WTC11 (cell line): ENCODE data around the gene GPC4. TPM values are rescaled to one million over a fixed set of nuclear protein-coding genes. Genes with fewer than 3 reads are reported as not detected.

ENCODE experiments used
- ATAC-seq: fragments of 200-7000 bp; cut with Tn5 transposase; 2 replicates; pipeline ENCODE4 v1.10.0; 2021; ENCODE audit warnings: mild to moderate bottlenecking, moderate library complexity
- CTCF ChIA-PET: fragments of 300-600 bp; sonication (Branson Sonifier 250); formaldehyde crosslinking; loops from one replicate; lab custom pipeline; 2021; ENCODE audit warnings: antibody characterized with exemption; lab: Charles Lee
- POLR2A ChIA-PET: fragments of 350-600 bp; sonication (Branson Sonifier 250); formaldehyde crosslinking; loops from one replicate; lab custom pipeline; 2021; ENCODE audit warnings: antibody characterized with exemption; lab: Charles Lee
- DNase-seq: peaks from one replicate; pipeline ENCODE4 v3.0.0; 2021; ENCODE audit warnings: low spot score
- H3K27ac Mint-ChIP-seq: 2 replicates; pipeline ENCODE4 v1.8.0; 2021; ENCODE audit warnings: mixed read lengths
- H3K27me3 Mint-ChIP-seq: 2 replicates; pipeline ENCODE4 v1.8.0; 2021; ENCODE audit warnings: low read depth, mild to moderate bottlenecking, moderate library complexity, mixed read lengths
- H3K36me3 Mint-ChIP-seq: 2 replicates; pipeline ENCODE4 v1.8.0; 2021; ENCODE audit warnings: mixed read lengths
- H3K4me1 Mint-ChIP-seq: 2 replicates; pipeline ENCODE4 v1.8.0; 2022; ENCODE audit warnings: mixed read lengths
- H3K4me3 Mint-ChIP-seq: 2 replicates; pipeline ENCODE4 v1.8.0; 2021; ENCODE audit warnings: mild to moderate bottlenecking, moderate library complexity, mixed read lengths
- H3K9me3 Mint-ChIP-seq: 2 replicates; pipeline ENCODE4 v1.8.0; 2021; ENCODE audit warnings: mixed read lengths
- ELF4 ChIP-seq: sonication (generic); formaldehyde crosslinking; IDR thresholded peaks from 2 replicates; pipeline ENCODE4 v1.8.1; 2022; ENCODE audit warnings: low read depth, mild to moderate bottlenecking, moderate library complexity, missing genetic modification reagents
- ETV6 ChIP-seq: sonication (generic); formaldehyde crosslinking; IDR thresholded peaks from 2 replicates; pipeline ENCODE4 v1.8.1; 2022; ENCODE audit warnings: mild to moderate bottlenecking, missing genetic modification reagents
- FOXK1 ChIP-seq: sonication (generic); formaldehyde crosslinking; IDR thresholded peaks from 2 replicates; pipeline ENCODE4 v1.8.0; 2022; ENCODE audit warnings: mild to moderate bottlenecking, moderate library complexity, missing genetic modification reagents
- NR1H2 ChIP-seq: sonication (generic); formaldehyde crosslinking; IDR thresholded peaks from 2 replicates; pipeline ENCODE4 v1.9.0; 2021; ENCODE audit warnings: mild to moderate bottlenecking, moderate library complexity, missing genetic modification reagents
- OVOL2 ChIP-seq: fragments of 250-450 bp; sonication (Bioruptor Pico); IDR thresholded peaks from 2 replicates; pipeline ENCODE4 v1.9.0; 2021; ENCODE audit warnings: mild to moderate bottlenecking, borderline replicate concordance
- RORB ChIP-seq: fragments of 250-450 bp; sonication (Bioruptor Pico); IDR thresholded peaks from 2 replicates; pipeline ENCODE4 v1.9.0; 2021; ENCODE audit warnings: mild to moderate bottlenecking
- SMAD4 ChIP-seq: sonication (generic); formaldehyde crosslinking; IDR thresholded peaks from 2 replicates; pipeline ENCODE4 v1.8.0; 2022; ENCODE audit warnings: mild to moderate bottlenecking, missing genetic modification reagents
- ZNF121 ChIP-seq: sonication (generic); formaldehyde crosslinking; IDR thresholded peaks from 2 replicates; pipeline ENCODE4 v1.8.0; 2023; ENCODE audit warnings: missing genetic modification reagents
- ZNF232 ChIP-seq: sonication (generic); formaldehyde crosslinking; IDR thresholded peaks from 2 replicates; pipeline ENCODE4 v1.8.0; 2022; ENCODE audit warnings: mild to moderate bottlenecking, missing genetic modification reagents
- ZNF423 ChIP-seq: fragments of 250-450 bp; sonication (Bioruptor Pico); IDR thresholded peaks from 2 replicates; pipeline ENCODE4 v2.1.2; 2022; ENCODE audit warnings: mild to moderate bottlenecking, moderate library complexity
- total RNA-seq: library from RNA; stranded (reverse); gene quantifications from 3 replicates; pipeline ENCODE4 v1.2.3, GENCODE V29; 2021
- TF ChIP-seq, protein P1 (sequence below): sonication (generic); formaldehyde crosslinking; IDR thresholded peaks from 2 replicates; pipeline ENCODE4 v1.8.1; 2022; ENCODE audit warnings: low read depth, mild to moderate bottlenecking, moderate library complexity, missing genetic modification reagents, borderline replicate concordance
- TF ChIP-seq, protein P2 (sequence below): sonication (generic); formaldehyde crosslinking; IDR thresholded peaks from 2 replicates; pipeline ENCODE4 v1.8.1; 2022; ENCODE audit warnings: low read depth, missing genetic modification reagents, borderline replicate concordance
- TF ChIP-seq, protein P3 (sequence below): fragments of 250-450 bp; sonication (Bioruptor Pico); IDR thresholded peaks from 2 replicates; pipeline ENCODE4 v2.1.2; 2022; ENCODE audit warnings: mild to moderate bottlenecking, moderate library complexity
- TF ChIP-seq, protein P4 (sequence below): sonication (generic); formaldehyde crosslinking; IDR thresholded peaks from 2 replicates; pipeline ENCODE4 v1.8.0; 2023; ENCODE audit warnings: mild to moderate bottlenecking, missing genetic modification reagents
- TF ChIP-seq, protein P5 (sequence below): sonication (generic); formaldehyde crosslinking; IDR thresholded peaks from 2 replicates; pipeline ENCODE4 v1.8.0; 2023; ENCODE audit warnings: missing genetic modification reagents, mild to moderate bottlenecking, borderline replicate concordance
- TF ChIP-seq, protein P6 (sequence below): sonication (generic); formaldehyde crosslinking; IDR thresholded peaks from 2 replicates; pipeline ENCODE4 v1.8.1; 2023; ENCODE audit warnings: mild to moderate bottlenecking, missing genetic modification reagents, borderline replicate concordance
- TF ChIP-seq, protein P7 (sequence below): fragments of 250-450 bp; sonication (Bioruptor Pico); IDR thresholded peaks from 2 replicates; pipeline ENCODE4 v1.9.0; 2021; ENCODE audit warnings: mild to moderate bottlenecking
- TF ChIP-seq, protein P8 (sequence below): fragments of 250-450 bp; sonication (Bioruptor Pico); IDR thresholded peaks from 2 replicates; pipeline ENCODE4 v1.9.0; 2021; ENCODE audit warnings: moderate library complexity, mild to moderate bottlenecking, inconsistent platforms, borderline replicate concordance

Gene GPC4
- total RNA-seq, 1 experiment from 2014 or later = 144 TPM

DNA sequence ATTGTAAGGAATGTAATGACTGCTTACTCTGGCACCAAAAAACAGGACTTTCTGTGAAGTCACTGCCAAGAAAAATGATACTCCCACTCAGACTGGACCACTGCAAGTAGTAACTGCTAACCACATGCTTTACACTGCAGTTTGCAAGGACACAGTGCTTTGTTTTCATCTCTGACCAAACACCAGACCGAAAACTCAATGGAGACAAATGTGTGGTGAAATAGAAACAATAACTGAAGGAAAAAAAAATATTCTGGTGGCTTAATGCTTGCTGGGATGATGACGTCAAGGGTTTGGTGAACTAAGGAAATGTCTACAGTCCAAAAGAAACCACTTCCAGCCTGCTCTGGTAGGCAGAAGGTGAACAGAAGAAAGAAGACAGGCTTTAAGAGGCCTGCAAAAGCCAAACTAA is 13.2 kb downstream of the GPC4 start:
- ATAC-seq (no peak), DNase-seq (no peak)
- TF ChIP-seq, protein P1, sequence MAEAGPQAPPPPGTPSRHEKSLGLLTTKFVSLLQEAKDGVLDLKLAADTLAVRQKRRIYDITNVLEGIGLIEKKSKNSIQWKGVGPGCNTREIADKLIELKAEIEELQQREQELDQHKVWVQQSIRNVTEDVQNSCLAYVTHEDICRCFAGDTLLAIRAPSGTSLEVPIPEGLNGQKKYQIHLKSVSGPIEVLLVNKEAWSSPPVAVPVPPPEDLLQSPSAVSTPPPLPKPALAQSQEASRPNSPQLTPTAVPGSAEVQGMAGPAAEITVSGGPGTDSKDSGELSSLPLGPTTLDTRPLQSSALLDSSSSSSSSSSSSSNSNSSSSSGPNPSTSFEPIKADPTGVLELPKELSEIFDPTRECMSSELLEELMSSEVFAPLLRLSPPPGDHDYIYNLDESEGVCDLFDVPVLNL = no peak
- TF ChIP-seq, protein P2, sequence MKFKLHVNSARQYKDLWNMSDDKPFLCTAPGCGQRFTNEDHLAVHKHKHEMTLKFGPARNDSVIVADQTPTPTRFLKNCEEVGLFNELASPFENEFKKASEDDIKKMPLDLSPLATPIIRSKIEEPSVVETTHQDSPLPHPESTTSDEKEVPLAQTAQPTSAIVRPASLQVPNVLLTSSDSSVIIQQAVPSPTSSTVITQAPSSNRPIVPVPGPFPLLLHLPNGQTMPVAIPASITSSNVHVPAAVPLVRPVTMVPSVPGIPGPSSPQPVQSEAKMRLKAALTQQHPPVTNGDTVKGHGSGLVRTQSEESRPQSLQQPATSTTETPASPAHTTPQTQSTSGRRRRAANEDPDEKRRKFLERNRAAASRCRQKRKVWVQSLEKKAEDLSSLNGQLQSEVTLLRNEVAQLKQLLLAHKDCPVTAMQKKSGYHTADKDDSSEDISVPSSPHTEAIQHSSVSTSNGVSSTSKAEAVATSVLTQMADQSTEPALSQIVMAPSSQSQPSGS (CRISPR knock-in tag) = no peak
- TF ChIP-seq FOXK1 (CRISPR knock-in tag) (no peak), ZNF121 (CRISPR knock-in tag) (no peak), ETV6 (no peak), ZNF423 (CRISPR knock-in tag) (no peak), NR1H2 (CRISPR knock-in tag) (no peak), SMAD4 (CRISPR knock-in tag) (no peak), RORB (CRISPR knock-in tag) (no peak), ZNF232 (CRISPR knock-in tag) (no peak), OVOL2 (CRISPR knock-in tag) (no peak), ELF4 (CRISPR knock-in tag) (no peak)
- TF ChIP-seq, protein P3, sequence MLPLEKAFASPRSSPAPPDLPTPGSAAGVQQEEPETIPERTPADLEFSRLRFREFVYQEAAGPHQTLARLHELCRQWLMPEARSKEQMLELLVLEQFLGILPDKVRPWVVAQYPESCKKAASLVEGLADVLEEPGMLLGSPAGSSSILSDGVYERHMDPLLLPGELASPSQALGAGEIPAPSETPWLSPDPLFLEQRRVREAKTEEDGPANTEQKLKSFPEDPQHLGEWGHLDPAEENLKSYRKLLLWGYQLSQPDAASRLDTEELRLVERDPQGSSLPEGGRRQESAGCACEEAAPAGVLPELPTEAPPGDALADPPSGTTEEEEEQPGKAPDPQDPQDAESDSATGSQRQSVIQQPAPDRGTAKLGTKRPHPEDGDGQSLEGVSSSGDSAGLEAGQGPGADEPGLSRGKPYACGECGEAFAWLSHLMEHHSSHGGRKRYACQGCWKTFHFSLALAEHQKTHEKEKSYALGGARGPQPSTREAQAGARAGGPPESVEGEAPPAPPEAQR = no peak
- TF ChIP-seq, protein P4, sequence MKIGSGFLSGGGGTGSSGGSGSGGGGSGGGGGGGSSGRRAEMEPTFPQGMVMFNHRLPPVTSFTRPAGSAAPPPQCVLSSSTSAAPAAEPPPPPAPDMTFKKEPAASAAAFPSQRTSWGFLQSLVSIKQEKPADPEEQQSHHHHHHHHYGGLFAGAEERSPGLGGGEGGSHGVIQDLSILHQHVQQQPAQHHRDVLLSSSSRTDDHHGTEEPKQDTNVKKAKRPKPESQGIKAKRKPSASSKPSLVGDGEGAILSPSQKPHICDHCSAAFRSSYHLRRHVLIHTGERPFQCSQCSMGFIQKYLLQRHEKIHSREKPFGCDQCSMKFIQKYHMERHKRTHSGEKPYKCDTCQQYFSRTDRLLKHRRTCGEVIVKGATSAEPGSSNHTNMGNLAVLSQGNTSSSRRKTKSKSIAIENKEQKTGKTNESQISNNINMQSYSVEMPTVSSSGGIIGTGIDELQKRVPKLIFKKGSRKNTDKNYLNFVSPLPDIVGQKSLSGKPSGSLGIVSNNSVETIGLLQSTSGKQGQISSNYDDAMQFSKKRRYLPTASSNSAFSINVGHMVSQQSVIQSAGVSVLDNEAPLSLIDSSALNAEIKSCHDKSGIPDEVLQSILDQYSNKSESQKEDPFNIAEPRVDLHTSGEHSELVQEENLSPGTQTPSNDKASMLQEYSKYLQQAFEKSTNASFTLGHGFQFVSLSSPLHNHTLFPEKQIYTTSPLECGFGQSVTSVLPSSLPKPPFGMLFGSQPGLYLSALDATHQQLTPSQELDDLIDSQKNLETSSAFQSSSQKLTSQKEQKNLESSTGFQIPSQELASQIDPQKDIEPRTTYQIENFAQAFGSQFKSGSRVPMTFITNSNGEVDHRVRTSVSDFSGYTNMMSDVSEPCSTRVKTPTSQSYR (CRISPR knock-in tag) = no peak
- TF ChIP-seq, protein P5, sequence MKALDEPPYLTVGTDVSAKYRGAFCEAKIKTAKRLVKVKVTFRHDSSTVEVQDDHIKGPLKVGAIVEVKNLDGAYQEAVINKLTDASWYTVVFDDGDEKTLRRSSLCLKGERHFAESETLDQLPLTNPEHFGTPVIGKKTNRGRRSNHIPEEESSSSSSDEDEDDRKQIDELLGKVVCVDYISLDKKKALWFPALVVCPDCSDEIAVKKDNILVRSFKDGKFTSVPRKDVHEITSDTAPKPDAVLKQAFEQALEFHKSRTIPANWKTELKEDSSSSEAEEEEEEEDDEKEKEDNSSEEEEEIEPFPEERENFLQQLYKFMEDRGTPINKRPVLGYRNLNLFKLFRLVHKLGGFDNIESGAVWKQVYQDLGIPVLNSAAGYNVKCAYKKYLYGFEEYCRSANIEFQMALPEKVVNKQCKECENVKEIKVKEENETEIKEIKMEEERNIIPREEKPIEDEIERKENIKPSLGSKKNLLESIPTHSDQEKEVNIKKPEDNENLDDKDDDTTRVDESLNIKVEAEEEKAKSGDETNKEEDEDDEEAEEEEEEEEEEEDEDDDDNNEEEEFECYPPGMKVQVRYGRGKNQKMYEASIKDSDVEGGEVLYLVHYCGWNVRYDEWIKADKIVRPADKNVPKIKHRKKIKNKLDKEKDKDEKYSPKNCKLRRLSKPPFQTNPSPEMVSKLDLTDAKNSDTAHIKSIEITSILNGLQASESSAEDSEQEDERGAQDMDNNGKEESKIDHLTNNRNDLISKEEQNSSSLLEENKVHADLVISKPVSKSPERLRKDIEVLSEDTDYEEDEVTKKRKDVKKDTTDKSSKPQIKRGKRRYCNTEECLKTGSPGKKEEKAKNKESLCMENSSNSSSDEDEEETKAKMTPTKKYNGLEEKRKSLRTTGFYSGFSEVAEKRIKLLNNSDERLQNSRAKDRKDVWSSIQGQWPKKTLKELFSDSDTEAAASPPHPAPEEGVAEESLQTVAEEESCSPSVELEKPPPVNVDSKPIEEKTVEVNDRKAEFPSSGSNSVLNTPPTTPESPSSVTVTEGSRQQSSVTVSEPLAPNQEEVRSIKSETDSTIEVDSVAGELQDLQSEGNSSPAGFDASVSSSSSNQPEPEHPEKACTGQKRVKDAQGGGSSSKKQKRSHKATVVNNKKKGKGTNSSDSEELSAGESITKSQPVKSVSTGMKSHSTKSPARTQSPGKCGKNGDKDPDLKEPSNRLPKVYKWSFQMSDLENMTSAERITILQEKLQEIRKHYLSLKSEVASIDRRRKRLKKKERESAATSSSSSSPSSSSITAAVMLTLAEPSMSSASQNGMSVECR (CRISPR knock-in tag) = no peak
- TF ChIP-seq, protein P6, sequence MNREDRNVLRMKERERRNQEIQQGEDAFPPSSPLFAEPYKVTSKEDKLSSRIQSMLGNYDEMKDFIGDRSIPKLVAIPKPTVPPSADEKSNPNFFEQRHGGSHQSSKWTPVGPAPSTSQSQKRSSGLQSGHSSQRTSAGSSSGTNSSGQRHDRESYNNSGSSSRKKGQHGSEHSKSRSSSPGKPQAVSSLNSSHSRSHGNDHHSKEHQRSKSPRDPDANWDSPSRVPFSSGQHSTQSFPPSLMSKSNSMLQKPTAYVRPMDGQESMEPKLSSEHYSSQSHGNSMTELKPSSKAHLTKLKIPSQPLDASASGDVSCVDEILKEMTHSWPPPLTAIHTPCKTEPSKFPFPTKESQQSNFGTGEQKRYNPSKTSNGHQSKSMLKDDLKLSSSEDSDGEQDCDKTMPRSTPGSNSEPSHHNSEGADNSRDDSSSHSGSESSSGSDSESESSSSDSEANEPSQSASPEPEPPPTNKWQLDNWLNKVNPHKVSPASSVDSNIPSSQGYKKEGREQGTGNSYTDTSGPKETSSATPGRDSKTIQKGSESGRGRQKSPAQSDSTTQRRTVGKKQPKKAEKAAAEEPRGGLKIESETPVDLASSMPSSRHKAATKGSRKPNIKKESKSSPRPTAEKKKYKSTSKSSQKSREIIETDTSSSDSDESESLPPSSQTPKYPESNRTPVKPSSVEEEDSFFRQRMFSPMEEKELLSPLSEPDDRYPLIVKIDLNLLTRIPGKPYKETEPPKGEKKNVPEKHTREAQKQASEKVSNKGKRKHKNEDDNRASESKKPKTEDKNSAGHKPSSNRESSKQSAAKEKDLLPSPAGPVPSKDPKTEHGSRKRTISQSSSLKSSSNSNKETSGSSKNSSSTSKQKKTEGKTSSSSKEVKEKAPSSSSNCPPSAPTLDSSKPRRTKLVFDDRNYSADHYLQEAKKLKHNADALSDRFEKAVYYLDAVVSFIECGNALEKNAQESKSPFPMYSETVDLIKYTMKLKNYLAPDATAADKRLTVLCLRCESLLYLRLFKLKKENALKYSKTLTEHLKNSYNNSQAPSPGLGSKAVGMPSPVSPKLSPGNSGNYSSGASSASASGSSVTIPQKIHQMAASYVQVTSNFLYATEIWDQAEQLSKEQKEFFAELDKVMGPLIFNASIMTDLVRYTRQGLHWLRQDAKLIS = no peak
- TF ChIP-seq, protein P7, sequence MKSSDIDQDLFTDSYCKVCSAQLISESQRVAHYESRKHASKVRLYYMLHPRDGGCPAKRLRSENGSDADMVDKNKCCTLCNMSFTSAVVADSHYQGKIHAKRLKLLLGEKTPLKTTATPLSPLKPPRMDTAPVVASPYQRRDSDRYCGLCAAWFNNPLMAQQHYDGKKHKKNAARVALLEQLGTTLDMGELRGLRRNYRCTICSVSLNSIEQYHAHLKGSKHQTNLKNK = no peak
- TF ChIP-seq, protein P8, sequence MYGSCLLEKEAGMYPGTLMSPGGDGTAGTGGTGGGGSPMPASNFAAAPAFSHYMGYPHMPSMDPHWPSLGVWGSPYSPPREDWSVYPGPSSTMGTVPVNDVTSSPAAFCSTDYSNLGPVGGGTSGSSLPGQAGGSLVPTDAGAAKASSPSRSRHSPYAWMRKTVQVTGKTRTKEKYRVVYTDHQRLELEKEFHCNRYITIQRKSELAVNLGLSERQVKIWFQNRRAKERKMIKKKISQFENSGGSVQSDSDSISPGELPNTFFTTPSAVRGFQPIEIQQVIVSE (CRISPR knock-in tag) = no peak
- Mint-ChIP-seq H3K36me3 (peaks cover 40% of the 10 kb centered on the region), H3K9me3 (no peaks in the 10 kb centered on the region), H3K4me1 (peaks cover 30% of the 10 kb centered on the region), H3K27me3 (no peaks in the 10 kb centered on the region), H3K4me3 (no peak overlapping the region), H3K27ac (peak overlapping the region; percentile 22)
- CTCF ChIA-PET = no interaction called here
- POLR2A ChIA-PET = no interaction called here
